NCI-H69 (cell line): ENCODE measurements around the gene PROSER2.

ENCODE experiments used
- DNase-seq: peaks from one replicate; lab custom pipeline; 2025; lab: John Stamatoyannopoulos, UW

Gene PROSER2

DNA sequence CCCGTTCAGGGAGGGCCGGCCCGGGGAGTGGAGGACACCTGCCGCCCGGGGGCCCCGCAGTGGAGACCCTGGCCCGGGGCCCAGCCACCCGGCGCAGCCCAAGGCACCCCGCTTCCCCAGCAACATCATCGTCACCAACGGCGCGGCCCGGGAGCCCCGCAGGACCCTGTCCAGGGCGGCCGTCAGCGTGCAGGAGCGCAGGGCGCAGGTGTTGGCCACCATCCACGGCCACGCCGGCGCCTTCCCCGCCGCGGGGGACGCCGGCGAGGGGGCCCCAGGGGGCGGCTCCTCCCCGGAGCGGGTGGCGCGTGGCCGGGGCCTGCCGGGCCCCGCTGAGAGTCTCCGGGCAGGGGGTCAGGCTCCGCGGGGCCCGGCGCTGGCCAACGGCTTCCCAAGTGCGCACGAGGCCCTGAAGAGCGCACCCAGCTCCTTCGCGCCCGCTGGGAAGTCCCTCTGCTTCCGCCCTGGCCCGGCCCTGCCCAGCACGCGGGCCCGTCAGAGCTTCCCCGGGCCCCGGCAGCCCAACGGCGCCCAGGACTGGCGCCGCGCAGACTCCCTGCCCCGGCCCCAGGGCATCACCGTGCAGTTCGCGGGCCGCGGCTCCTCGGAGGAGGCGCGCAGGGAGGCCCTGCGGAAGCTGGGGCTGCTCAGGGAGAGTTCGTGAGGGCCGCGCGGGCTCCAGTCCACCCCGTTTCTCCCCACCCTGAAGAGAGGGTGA is 46.7 kb downstream of the PROSER2 start:
- DNase-seq = no peak

DNA sequence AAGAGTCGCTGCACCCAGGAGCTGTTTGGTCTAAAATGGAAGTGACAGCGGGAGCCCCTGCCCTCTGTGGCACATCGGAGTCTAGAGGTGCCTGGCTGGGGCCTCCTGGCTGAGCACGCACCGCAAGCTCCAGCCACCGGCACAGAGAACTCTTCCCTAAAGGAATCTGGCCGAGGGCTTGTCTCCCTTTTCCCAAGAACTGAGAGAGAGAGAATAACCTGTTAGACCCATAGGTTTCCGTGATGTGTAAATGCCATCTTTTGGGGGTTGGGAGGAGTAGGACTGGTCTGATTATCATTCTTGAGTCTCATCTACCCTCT is 47.3 kb downstream of the PROSER2 start:
- DNase-seq = no peak

DNA sequence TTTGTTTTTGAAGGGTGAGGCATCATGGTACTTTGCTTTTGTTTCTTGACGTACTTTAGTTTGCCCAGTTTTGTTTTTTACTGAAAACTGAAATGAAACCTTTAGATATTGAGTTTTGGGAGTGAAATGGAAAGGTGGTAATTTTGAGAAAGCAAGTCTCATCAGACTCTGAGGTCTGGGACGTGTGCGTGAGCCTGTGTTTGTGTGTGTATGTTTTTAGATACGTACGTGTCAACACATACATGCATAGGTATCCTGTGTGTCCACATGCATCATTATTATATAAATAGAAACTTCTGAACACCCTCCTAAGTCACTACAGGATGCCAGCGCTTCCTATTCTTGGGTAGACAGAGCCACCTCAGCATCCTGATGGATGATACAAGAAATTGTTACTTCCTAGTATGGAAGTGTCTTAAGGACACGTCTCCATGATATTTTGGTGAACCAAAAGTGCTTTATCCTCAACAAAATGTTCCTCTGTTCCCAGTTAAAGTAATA is 47.8 kb downstream of the PROSER2 start:
- DNase-seq = no peak

DNA sequence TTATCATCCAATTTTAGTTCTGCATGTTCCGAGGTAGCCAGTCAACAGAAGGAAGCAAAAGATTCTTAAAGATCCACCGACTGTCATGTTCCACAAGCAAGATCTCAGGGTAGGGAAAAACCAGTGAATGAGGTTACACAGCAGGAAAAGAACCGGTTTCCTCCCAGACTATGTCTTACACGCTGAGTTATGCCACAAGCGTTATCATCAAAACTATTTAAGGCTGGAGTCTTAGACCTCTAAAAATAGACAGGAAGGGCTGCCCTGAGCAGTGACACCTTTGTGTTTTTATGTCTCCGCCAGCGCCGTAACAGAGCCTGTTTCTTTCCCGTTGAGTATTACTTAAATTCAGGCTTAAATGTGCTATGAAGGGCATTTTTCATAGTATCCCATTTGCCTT is 48.3 kb downstream of the PROSER2 start:
- DNase-seq = no peak

DNA sequence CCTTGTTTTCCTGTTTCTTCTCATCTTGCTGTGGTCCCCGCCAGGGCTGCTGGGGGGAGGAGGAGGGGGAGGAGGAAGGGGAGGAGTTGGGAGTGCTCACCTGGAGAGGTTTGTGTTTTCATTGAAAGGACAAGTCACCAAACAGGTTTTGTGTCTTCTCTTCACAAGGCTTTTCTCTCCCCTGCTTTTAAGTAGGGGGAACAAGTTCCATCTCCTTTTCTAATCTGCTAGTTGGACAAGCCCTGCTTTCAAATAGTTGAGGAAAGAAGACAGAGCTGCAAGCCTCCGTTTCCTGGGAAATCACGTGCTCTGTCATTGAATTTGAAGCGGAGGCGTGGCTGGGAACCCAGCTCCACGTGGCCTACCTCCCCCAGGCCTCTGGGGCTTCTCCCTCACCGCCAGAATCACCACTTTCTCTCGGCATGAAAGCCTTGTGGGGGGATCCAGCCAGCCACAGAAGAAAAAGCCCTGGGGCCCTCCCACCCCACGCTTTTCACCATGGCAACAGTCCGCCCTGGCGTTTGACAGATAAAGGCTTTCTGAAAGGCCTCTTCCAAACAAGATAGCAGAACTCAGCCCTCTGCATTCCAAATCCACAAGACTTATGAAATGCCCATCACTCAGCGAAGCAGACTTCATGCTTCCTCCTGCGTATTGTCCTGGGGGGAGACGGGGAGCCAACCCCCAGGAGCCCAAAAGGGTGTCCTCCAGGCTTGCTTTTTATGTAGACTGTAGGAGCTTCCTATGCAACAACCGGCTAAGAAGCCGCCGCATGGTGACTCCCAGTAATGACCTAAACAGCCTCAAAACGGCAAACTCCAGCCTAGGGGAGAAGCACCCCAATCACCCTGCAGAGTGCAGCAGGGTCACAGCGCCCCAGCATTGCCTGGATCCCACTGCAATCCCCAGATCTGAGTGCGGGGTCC is 51.7 kb downstream of the PROSER2 start:
- peak; percentile 79 for DNase-seq

DNA sequence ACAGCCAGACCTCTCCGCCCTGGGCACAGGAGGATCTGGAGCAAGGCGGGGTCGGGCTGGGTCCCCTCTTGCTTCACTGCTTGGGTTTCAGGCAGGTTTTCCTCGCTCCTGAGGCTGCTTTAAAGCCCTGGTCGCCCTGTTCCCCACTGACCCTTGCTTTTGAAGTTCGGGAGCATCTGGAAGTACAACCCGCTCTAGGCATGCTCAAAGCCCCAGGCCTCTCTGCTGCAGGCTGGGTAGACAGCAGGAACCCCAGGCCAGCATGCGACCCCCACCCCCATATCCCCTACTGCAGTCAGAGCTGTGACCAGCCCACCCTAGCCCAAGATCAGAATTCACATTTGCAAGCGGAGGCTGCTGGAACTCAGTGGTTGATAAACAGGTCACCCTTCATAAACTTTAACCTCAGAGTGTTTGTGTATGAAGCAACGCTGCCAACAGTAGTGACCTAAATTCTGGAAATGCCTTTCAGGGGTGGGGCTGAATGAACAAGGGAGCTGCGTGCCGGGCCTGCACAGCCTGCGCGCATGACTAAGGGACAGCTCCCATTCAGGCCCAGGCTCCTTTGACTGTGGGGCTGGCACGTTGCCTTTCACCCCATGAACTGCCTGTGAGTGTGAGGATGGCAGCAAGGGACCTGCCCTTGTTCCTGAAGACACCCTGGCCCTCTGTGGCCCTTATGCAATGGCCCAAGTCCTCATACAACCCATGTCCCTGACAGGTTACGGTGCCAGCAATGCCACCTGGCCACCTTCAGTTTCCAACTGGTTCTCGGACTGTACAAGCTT is 52.5 kb downstream of the PROSER2 start:
- no peak for DNase-seq

DNA sequence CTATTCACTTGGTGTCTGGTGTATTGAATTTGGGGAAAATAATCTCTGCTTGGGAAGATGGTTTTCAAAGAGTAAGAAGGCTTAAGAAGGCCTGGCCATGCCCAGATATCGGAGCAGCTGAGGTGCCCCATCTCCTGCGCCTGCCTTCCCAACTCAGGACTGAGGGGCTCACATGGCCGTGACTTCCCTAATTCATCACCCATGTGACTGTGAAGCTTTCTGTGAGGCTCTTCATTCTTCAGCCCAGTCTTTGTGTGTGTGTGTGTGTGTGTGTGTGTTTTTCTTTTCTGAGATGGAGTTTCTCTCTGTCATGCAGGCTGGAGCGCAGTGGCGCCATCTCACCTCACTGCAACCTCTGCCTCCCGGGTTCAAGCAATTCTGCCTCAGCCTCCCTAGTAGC is 53.2 kb downstream of the PROSER2 start:
- DNase-seq = no peak

DNA sequence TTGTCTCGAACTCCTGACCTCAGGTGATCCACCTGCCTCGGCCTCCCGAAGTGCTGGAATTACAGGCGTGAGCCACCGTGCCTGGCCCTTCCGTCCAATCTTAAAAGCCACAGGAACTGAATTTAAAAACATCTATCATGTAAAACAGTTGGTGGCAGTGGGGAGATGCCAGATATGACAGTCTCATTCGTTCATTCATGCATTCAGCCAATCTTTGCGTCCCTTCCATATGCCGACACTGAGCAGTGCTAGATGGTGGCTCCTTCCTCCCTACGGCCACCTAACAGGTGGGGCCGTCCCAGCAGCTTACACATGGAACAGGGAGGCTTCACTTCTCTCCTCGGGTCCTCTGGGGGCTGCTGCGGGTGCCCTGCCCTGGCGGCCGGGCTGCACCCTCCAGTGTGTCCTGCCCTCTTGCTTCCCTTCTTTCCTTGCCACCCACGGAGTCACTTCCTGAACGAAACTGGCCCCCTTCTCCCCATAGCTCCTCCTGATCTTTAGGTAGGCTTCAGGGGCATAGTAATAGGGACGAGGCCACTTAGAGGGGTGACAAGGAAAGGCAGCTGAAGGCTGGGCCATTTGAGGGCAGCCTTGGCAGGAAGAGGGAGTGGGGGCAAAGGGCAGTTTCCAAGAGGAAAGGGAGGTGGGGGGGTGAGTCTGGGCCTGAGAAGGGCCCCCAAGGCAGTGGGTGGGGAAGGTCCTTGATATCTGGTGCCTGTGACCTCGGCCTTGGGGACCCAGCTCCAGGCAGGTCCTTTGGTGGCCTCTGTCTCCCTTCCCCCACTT is 53.8 kb downstream of the PROSER2 start:
- no peak for DNase-seq

DNA sequence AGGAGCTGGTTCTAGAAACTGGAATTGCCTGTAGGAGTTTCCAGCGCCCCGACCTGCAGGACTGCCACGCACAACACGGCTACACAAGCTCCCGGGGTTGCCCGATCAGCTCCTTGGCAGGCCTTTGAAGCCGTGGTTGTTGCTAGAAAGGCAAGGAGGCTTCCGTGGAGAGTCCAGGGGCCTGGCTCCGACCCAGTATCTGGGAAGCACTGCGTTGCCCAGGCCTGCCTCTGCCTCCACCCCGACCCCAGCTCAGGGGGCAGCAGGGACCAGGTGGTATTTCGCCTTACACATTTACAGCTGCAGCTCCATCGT is 54.4 kb downstream of the PROSER2 start:
- no peak for DNase-seq

DNA sequence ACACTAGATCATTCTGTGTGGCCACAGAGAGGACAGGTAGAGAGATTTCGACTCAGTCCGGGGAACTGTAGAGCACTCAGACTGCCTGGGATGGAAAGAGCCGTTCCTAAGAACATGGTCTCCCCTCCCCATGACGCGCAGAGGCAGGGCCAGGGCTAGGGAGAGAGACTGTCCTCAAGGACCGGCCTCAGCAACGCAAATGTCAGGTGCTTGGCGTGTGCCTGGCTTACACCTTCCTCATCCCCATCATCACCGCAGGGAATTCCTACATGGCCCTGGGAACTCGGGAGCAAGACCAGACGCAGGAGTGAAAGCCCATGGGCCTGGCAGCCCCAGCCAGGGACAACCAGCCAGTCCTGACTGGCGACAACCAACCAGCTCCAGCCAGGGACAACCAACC is 55.6 kb downstream of the PROSER2 start:
- DNase-seq = no peak

DNA sequence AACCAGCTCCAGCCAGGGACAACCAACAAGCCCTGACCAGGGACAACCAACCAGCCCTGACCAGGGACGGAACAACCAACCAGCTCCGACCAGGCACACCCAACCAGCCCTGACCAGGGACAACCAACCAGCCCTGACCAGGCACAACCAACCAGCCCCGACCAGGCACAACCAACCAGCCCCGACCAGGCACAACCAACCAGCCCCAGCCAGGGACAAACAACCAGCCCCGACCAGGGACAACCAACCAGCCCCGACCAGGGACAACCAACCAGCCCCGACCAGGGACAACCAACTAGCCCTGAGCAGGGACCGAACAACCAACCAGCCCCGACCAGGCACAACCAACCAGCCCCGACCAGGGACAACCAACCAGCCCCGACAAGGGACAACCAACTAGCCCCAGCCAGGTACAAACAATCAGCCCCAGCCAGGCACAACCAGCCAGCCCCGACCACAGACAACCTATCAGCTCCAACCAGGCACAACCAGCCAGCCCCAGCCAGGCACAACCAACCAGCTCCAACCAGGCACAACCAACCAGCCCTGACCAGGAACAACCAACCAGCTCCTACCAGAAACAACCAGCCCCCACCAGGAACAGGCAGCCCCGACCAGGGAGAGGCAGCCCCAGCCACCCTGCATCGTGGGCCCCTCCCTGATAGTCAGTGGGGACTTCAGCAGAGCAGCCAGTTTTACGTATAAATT is 56.4 kb downstream of the PROSER2 start:
- DNase-seq = no peak

DNA sequence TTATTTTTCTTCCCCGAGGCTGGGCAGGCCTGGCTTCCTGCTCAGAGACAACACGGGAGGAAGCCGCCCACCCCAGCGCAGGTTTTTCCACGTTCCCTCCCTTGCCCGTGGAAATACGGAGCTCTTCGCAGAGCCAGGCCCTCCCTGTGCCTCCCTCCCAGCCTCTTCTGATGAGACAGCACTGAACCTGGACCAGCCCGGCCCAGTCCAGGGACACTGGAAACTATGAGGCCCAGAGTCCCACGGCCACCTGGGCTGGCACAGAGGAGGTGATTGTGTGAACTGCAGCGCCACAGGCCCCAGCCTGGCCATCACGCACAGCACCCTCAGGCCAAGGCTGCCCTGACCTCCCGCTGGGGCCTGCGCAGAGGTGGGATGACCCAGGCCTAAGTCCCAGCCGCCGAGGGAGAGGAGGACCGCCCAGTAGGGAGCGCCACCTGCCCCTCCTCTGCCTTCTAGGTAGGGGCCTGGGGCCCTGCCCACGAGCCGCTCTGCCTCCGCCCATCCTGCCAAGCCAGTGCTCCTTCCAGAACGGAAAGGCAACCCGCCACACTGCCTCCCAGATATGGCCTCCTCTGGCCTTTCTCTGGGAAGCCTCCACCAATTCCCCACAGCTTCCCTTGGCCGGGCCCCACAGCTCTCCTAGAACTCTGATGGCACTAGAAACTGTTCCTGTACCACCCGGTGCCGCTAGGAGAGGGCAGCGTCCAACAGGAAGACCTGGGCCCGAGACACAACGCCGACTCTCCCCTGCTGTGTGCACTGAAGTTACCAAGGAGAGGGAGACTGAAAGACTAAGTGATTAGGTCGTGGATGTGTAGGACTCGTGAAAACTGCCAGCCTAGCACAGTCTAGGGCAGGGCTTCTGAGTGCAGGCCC is 57.2 kb downstream of the PROSER2 start:
- DNase-seq = no peak

DNA sequence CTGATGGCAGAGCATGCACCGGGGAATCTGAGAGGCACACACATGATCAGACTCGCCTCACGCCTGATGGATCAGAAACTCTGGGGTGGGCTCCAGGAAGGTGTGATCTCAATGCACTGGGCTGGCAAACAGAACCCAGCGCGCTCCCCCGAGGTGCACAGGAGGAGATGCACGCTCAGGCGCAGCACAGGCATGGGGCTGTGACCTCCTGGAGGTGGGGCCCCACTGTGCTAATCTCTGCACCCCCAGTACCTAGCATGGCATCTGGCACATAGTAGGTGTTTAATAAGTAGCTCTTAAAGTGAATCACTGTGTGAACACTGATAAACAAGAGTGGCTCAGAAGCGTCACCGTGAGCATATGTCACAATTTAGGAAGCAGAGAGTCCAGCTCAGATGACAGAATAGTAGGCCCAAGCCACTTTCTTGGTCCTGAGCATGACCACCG is 57.9 kb downstream of the PROSER2 start:
- DNase-seq = no peak

DNA sequence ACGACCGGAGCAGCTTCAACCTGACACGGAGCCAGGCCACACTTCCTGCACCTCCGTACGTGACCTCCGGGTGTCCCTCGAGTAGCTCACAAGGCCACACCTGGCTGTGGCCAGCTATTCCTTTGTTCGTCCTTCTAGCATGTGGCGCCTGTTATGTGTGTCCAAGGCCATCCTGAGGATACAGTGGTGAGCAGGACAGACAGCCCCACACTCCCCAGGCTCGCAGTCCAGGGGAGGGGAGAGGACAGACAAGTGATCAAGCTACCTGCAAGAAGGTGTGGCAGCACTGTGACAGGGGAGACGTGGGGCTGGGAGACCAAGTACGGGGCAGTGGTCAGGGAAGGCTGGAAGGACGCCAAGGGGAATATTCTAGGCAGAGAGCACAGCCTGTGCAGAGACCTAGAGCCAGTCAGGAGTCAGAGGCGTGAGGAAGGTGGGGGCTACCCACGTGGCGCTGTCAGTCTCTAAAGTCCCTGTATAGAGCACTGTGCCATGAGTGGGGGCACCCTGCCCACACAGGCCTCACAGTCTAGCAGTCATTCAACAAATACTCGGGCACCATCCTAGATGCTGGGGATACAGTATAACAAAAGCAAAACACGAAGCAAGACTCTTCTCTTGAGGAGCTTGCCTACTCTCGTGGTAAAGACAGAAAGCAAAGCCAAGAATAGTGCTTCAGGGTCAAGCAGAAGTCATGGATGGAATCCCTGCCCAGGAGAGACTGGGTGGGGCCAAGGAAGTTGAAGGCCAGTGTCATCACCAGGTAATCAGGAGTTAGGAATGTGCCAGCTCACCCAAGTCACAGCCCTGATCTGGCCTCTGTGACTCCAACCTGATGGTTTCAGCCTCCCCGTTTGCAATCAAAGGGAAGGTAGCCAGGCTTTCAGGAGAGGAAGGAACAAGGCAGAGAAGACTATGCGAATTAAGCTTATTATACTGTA is 58.6 kb downstream of the PROSER2 start:
- DNase-seq = peak; percentile 1

DNA sequence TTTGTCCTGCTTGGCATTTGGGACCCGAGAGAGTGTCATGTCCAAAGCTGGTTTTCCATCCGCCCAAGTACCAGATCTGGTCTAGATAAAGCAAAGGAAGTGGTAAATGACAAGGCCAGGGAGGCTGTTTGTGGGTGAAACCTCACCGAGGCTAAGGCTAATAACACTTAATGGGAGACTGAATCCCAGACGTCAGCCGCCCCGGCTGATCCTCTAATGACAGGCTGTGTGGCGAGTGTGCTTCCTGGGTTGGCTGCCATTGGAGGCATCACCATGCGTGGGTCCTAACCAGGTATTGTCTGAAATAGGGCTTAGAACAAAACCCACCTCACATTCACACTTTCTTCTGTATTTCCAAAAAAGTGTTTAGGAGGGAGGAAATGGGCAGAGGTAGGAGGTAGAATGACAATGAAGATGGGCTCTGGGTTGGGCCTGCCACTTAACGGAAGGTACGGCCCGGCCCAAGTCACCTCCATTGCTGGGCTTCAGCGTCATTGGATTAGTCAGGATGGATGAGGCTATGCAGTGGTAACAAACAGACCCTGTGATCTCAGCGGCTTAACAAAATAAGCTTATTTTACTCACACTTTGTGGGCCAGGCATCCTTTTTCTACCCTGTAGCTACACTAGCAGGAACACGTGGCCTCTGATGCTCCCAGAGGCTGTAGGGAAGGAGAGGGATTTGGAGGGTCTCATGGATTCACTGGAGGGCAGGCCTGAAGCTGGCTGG is 59.7 kb downstream of the PROSER2 start:
- DNase-seq = no peak

DNA sequence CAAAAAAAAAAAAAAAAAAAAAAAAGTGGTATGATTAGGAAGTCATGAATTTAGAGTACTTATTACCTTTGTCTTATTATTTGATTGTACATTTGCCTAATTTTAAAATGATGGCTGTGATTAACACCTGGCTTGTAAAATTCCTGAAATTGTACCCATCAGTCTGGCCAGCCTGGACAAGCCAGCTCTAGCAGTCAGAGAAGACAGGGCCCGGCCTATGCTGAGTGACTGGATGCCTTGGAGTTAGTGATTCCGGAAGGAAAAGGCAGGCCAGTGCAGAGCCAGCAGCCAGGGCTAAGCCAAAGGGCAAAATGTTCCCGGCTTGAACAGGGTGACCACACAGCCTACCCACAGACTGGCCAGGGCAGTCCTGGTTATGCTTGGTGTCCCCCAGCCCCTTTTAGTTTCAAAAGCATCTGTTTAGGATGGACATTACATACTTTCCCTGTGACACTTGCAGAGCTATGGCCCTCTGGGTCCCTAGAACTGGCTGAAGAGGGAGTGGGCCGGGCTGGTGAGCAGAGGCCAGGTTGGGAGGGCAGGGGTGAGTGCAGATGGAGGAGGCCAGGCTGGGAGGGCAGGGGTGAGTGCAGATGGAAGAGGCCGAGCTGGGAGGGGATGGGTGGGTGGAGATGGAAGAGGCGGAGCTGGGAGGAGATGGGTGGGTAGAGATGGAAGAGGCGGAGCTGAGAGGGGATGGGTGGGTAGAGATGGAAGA is 61.7 kb downstream of the PROSER2 start:
- DNase-seq = no peak

DNA sequence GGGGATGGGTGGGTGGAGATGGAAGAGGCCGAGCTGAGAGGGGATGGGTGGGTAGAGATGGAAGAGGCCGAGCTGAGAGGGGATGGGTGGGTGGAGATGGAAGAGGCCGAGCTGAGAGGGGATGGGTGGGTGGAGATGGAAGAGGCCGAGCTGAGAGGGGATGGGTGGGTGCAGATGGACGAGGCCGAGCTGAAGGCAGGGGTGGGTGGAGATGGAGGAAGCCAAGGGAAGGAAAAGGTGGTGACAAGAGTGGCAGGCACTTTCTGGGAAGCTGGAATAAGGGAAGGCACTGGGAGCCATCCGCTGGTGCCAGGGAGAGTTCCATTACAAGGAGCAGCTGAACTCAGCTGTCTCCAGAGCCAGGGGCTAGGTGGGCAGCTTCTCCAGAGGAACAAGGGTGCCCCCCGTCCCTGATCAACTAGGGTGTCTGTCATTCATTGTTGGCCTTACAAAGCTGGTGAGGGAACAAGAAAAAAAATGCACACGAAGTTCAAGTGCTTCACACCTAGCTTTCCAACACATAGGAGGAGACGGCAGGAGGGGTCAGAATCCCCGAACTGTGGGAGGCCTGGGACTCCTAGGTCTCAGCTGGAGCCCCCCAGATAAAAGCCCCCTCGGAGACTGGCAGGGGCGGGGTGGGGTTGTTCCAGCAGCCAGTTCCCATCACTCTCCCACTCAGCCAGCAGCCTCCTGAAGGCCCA is 62.4 kb downstream of the PROSER2 start:
- DNase-seq = no peak
